Tibial nerve (tissue), 4 donors: ENCODE measurements around the gene CFAP299.

Experiments
- EP300 ChIP-seq, 2 donors: sonication (generic); formaldehyde crosslinking; IDR thresholded peaks; one replicate each; pipeline ENCODE4 v1.6.1; 2017; ENCODE audit warnings: antibody characterized with exemption in 2 of 2, mild to moderate bottlenecking in 1 of 2
- POLR2A ChIP-seq, 2 donors: fragments of 450-650 bp; IDR thresholded peaks; one replicate each; pipeline ENCODE4 v1.6.1; 2017; ENCODE audit warnings: antibody characterized with exemption in 2 of 2, mild to moderate bottlenecking in 2 of 2, moderate library complexity in 2 of 2
- TF ChIP-seq, protein P1 (sequence below), 5 experiments: fragments of 200-600 bp in 3 of 5; fragments of 450-650 bp in 2 of 5; sonication (generic) in 3 of 5; IDR thresholded peaks; one replicate each; pipeline ENCODE4 v1.5.1; 2016 to 2019; ENCODE audit warnings: antibody characterized with exemption in 5 of 5, mild to moderate bottlenecking in 3 of 5, moderate library complexity in 2 of 5

DNA sequence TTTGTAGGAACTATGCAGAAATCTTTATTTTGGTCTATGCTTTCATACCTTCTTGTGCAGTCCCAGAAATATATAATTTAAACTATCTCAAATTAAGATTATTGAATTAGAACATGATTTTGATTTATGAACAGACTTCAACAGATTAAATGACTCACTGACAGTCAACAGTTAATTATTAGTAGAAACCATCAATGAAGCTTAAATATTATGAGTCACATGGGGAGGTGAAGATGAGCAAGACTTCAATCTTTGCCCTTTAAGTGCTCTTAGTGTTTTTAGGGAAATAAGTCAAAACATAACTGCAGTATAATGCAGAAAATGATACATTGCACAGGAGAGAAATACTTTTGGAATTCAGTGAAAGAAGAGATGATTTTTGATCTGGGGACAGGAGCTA lies 613.5 kb downstream of the CFAP299 start:
- TF ChIP-seq, protein P1, sequence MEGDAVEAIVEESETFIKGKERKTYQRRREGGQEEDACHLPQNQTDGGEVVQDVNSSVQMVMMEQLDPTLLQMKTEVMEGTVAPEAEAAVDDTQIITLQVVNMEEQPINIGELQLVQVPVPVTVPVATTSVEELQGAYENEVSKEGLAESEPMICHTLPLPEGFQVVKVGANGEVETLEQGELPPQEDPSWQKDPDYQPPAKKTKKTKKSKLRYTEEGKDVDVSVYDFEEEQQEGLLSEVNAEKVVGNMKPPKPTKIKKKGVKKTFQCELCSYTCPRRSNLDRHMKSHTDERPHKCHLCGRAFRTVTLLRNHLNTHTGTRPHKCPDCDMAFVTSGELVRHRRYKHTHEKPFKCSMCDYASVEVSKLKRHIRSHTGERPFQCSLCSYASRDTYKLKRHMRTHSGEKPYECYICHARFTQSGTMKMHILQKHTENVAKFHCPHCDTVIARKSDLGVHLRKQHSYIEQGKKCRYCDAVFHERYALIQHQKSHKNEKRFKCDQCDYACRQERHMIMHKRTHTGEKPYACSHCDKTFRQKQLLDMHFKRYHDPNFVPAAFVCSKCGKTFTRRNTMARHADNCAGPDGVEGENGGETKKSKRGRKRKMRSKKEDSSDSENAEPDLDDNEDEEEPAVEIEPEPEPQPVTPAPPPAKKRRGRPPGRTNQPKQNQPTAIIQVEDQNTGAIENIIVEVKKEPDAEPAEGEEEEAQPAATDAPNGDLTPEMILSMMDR (IDR thresholded peaks at IDR 0.05): no peak
- TF ChIP-seq POLR2A (IDR thresholded peaks at IDR 0.05): no peak
- no peak for TF ChIP-seq EP300 (IDR thresholded peaks at IDR 0.05)
